MM.1S (cell line): ENCODE results near the gene CD320.

Experiments
- CTCF ChIP-seq: fragments of 300-600 bp; sonication (generic); IDR thresholded peaks from 2 replicates; pipeline ENCODE4 v1.5.1; 2016; ENCODE audit warnings: antibody characterized with exemption, low read length, mixed read lengths
- EZH2 ChIP-seq: fragments of 300-600 bp; sonication (generic); optimal IDR thresholded peaks from 2 replicates; pipeline ENCODE3; 2017; ENCODE audit warnings: low read depth, mild to moderate bottlenecking, antibody characterized with exemption, low read length, mixed read lengths
- EZH2phosphoT487 ChIP-seq: fragments of 300-600 bp; sonication (generic); IDR thresholded peaks from 2 replicates; pipeline ENCODE4 v1.6.1; 2018; ENCODE audit warnings: antibody characterized with exemption, low read length

- peak; percentile 16 for TF ChIP-seq CTCF
- no peak for TF ChIP-seq EZH2
- no peak for TF ChIP-seq EZH2phosphoT487
Measured at GRCh38 chr19:8340341-8341096, 32.4 kb upstream of the CD320 start.
